Glutamatergic neuron (in vitro differentiated cells): ENCODE results near the gene ZNF154. TPM values are rescaled to one million over a fixed set of nuclear protein-coding genes. Genes with fewer than 3 reads are reported as not detected.

Experiments
- DNase-seq: peaks from one replicate; pipeline ENCODE4 v3.0.0; 2022
- H3K27ac Mint-ChIP-seq: one replicate; pipeline ENCODE4 v1.8.0; 2020; ENCODE audit warnings: mild to moderate bottlenecking, mixed read lengths, inconsistent platforms; ENCODE audit not compliant: unreplicated experiment
- H3K27me3 Mint-ChIP-seq: one replicate; pipeline ENCODE4 v1.8.0; 2020; ENCODE audit warnings: mild to moderate bottlenecking, moderate library complexity, mixed read lengths, inconsistent platforms; ENCODE audit not compliant: unreplicated experiment
- H3K36me3 Mint-ChIP-seq: one replicate; pipeline ENCODE4 v1.8.0; 2020; ENCODE audit warnings: mild to moderate bottlenecking, mixed read lengths, inconsistent platforms; ENCODE audit not compliant: unreplicated experiment
- H3K4me1 Mint-ChIP-seq: one replicate; pipeline ENCODE4 v1.8.0; 2020; ENCODE audit warnings: mild to moderate bottlenecking, low read depth, mixed read lengths, inconsistent platforms; ENCODE audit not compliant: unreplicated experiment
- H3K4me3 Mint-ChIP-seq: one replicate; pipeline ENCODE4 v1.8.0; 2020; ENCODE audit warnings: mild to moderate bottlenecking, mixed read lengths, inconsistent platforms; ENCODE audit not compliant: unreplicated experiment
- H3K9me3 Mint-ChIP-seq: one replicate; pipeline ENCODE4 v1.8.0; 2020; ENCODE audit warnings: mild to moderate bottlenecking, moderate library complexity, mixed read lengths, inconsistent platforms; ENCODE audit not compliant: unreplicated experiment
- total RNA-seq: library from RNA; stranded (reverse); fragmentation: NEBNext Ultra II Directional; extraction: Animal tissue kit (Norgen Biotek cat#: 25700); gene quantifications from one replicate; pipeline ENCODE4 v1.2.1, GENCODE V29; 2021; ENCODE audit not compliant: unreplicated experiment
- TF ChIP-seq, protein P1 (sequence below): fragments of 200-600 bp; sonication (generic); IDR thresholded peaks from one replicate; pipeline ENCODE4 v1.5.0; 2021; ENCODE audit not compliant: partially characterized antibody, unreplicated experiment

Gene ZNF154
- total RNA-seq, 1 donor from 2014 or later = 57.5 TPM

DNA sequence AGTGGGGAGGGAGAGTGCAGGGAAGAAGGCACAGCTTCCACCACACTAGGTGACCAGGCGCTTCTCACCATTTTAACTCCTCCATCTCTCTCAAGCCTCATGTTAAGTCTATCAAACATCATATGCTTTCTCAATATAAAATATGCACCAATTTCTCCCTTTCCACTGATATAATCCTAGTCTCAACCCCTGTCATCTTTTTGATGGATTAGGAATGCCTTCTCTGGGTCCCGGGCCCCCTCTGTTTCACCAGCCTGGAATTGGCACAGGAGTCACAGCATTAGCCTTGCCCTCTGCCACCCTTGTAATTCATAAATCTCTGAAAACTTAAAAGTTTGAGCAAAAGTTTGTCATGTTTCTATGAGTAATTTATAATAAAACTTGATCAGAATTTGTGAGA, 40.4 kb downstream of the ZNF154 start, which contains the start of gene ZSCAN4:
Gene ZSCAN4, plus strand, starts transcription at position 301 of the 400 bp plus-strand sequence. CDS start 7,211 bp downstream, outside the sequence.
- no peak within 1 kb of the TSS for H3K27ac Mint-ChIP-seq
- H3K4me3 Mint-ChIP-seq = no peak within 1 kb of the TSS
- TF ChIP-seq, protein P1, sequence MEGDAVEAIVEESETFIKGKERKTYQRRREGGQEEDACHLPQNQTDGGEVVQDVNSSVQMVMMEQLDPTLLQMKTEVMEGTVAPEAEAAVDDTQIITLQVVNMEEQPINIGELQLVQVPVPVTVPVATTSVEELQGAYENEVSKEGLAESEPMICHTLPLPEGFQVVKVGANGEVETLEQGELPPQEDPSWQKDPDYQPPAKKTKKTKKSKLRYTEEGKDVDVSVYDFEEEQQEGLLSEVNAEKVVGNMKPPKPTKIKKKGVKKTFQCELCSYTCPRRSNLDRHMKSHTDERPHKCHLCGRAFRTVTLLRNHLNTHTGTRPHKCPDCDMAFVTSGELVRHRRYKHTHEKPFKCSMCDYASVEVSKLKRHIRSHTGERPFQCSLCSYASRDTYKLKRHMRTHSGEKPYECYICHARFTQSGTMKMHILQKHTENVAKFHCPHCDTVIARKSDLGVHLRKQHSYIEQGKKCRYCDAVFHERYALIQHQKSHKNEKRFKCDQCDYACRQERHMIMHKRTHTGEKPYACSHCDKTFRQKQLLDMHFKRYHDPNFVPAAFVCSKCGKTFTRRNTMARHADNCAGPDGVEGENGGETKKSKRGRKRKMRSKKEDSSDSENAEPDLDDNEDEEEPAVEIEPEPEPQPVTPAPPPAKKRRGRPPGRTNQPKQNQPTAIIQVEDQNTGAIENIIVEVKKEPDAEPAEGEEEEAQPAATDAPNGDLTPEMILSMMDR = no peak

DNA sequence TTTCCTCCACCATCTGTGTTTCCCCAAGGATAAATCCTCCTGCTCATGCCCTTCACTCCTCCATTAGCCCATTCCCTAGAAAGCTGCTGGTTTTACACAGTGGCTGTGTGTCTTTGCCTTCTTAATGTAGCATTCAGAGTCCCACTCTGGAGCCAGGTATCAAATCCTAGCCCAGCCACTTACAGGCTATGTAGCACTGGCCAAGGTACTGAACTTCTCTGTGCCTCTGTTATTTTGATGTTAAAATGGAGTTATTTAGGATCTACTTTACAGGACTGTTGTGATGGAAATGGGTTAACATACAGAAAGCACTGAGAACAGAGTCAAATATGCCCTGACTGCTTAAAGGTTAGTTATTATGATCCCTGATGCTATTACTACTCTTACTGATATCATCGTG, 41.8 kb downstream of the ZNF154 start:
- Mint-ChIP-seq H3K27ac (no peak overlapping the region), H3K9me3 (no peaks in the 10 kb centered on the region), H3K4me1 (no peaks in the 10 kb centered on the region), H3K36me3 (no peaks in the 10 kb centered on the region), H3K27me3 (peaks cover 2% of the 10 kb centered on the region), H3K4me3 (no peak overlapping the region)
- no peak for DNase-seq
- TF ChIP-seq, protein P1 = no peak

More for the DNA sequence above, 40.4 kb downstream of the ZNF154 start, which contains the start of gene ZSCAN4:
- DNase-seq = no peak
- Mint-ChIP-seq H3K27me3 (peaks cover 2% of the 10 kb centered on the region), H3K36me3 (no peaks in the 10 kb centered on the region), H3K9me3 (no peaks in the 10 kb centered on the region), H3K4me1 (no peaks in the 10 kb centered on the region)

DNA sequence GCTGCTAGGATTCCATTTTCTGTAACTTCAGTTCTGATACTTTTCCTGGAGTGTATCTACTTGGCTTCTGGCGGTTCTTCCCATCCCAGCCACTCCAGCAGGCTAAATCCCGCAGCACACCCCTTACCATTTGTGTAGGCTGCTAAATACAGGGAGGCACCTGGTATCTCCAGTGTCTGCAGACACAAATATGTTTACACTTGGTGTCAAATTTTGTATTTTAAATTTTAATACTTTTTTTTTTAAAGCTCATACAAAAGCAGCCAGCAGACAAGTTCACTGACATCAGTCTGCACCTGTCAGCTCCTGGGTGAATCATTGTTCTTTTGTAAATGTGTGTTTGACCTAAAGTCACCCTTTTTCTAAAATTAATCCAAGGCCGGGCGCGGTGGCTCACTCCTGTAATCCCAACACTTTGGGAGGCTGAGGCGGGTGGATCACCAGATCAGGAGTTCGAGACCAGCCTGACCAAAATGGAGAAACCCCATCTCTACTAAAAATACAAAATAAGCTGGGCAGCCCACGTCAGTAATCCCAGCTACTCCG, 43.7 kb downstream of the ZNF154 start:
- no peak overlapping the region for H3K27ac Mint-ChIP-seq
- H3K36me3 Mint-ChIP-seq = no peaks in the 10 kb centered on the region
- DNase-seq = no peak
- TF ChIP-seq, protein P1 = no peak
- H3K9me3 Mint-ChIP-seq = no peaks in the 10 kb centered on the region
- peak overlapping the region; percentile 80 for H3K4me3 Mint-ChIP-seq
- H3K4me1 Mint-ChIP-seq = no peaks in the 10 kb centered on the region
- H3K27me3 Mint-ChIP-seq = peaks cover 2% of the 10 kb centered on the region

- Mint-ChIP-seq H3K9me3 (no peaks in the 10 kb centered on the region), H3K4me1 (no peaks in the 10 kb centered on the region), H3K27me3 (peaks cover 4% of the 10 kb centered on the region), H3K27ac (peak overlapping the region; percentile 70), H3K36me3 (no peaks in the 10 kb centered on the region), H3K4me3 (peak overlapping the region; percentile 84)
- DNase-seq = peak; percentile 80
- TF ChIP-seq, protein P1 = no peak
Observed at GRCh38 chr19:57664269-57665127, 44.5 kb downstream of the ZNF154 start.

DNA sequence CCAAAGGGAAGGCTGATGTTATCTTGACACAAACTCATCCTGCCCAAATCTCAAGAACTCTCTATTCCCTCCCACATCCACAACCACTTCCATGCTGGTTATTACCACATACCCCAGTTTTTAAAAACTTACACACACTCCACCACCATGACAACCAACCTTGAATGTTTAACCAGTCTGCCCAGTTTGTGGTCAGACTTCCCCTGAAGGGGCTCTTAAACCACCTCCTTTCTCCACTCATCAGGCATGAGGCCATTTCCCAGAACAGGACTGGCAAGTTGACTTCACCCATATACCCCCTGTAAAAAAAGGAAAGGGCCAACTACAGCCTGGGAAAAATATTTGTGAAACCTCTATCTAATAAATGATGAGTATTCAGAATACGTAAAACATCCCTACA, 52.7 kb downstream of the ZNF154 start:
- peaks cover 2% of the 10 kb centered on the region for H3K9me3 Mint-ChIP-seq
- H3K27ac Mint-ChIP-seq = no peak overlapping the region
- TF ChIP-seq, protein P1 = no peak
- peaks cover 4% of the 10 kb centered on the region for H3K36me3 Mint-ChIP-seq
- DNase-seq = no peak
- no peaks in the 10 kb centered on the region for H3K4me1 Mint-ChIP-seq
- H3K4me3 Mint-ChIP-seq = no peak overlapping the region
- peaks cover 8% of the 10 kb centered on the region for H3K27me3 Mint-ChIP-seq
